ENCODE measurements around the gene TRIM66.

Gene TRIM66

DNA sequence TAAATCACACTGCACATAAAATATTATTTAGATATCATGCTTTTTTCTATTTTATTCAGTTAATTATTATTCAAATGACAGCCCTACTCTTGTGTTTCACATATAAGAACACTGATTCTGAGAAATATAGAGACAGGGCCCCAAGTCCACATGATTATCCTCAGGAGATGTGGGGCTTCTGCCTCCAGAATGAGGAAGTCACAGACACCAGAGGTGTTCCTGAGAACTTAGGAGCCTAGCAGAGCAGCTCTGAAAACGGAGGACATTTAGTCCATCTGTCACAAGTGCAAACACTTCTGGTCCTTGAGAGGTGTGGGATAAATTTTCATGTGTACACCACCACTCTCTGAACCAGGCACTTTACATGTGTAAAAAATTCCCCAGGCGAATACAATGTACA lies 26.2 kb downstream of the TRIM66 start:
- no peak for DNase-seq (ENCODE audit: low read depth in 4 of 4, low spot score in 1 of 4)

GRCh38 chr11:8654503-8654902 lies 28.0 kb downstream of the TRIM66 start:
- DNase-seq (ENCODE audit: low read depth in 4 of 4, low spot score in 1 of 4) = no peak

- no peak for DNase-seq (ENCODE audit: low read depth in 4 of 4, low spot score in 1 of 4)
Observed at GRCh38 chr11:8652140-8652539, 30.3 kb downstream of the TRIM66 start.

- no peak for DNase-seq (ENCODE audit: low read depth in 4 of 4, low spot score in 1 of 4)
Observed at GRCh38 chr11:8650401-8650990, 32.0 kb downstream of the TRIM66 start.

GRCh38 chr11:8649361-8649760 lies 33.1 kb downstream of the TRIM66 start:
- no peak for DNase-seq (ENCODE audit: low read depth in 4 of 4, low spot score in 1 of 4)

DNA sequence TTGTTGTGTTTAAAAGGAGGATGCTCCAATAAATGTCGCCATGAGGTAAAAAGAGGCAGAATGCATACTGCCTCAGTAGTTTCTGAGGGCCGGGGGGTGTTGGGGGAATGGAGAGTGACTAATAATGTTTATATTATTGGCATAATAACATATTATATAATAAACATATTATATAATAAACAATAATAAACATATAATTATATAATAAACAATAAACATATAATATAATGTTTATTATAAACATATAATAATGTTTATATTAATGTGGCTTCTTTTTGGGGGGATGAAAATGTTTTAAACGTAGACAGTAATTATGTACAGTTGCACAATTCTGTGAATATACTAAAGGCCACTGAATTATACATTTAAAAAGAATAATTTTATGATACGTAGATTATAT lies 35.6 kb downstream of the TRIM66 start:
- DNase-seq (ENCODE audit: low read depth in 4 of 4, low spot score in 1 of 4) = no peak

- no peak for DNase-seq (ENCODE audit: low read depth in 4 of 4, low spot score in 1 of 4)
Observed at GRCh38 chr11:8642196-8642841, 40.1 kb downstream of the TRIM66 start.

- no peak for DNase-seq (ENCODE audit: low read depth in 4 of 4, low spot score in 1 of 4)
Observed at GRCh38 chr11:8641332-8641731, 41.1 kb downstream of the TRIM66 start.

GRCh38 chr11:8640267-8640906 lies 42.1 kb downstream of the TRIM66 start:
- DNase-seq (ENCODE audit: low read depth in 4 of 4, low spot score in 1 of 4) = no peak

GRCh38 chr11:8639655-8640054 lies 42.8 kb downstream of the TRIM66 start:
- DNase-seq (ENCODE audit: low read depth in 4 of 4, low spot score in 1 of 4) = no peak

DNA sequence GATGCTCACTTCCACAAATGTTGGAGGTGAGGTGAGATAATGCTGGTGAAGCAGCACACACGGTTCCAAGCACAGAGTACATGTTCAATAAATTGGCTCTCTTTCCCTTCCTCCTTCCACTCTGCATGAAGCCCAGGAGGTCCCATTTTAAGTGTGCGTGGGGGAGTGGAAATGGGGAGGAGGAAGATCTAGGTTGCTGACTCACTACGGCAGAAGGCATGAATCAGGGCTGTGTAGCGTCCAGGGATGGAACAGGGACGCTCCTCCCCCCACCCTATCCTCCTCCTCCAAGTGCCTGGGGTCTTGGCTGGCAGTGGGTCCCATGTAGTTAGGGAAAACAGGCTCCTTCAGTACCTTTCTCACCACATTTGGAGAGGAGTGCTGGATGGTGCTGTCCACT lies 44.2 kb downstream of the TRIM66 start:
- DNase-seq (ENCODE audit: low read depth in 4 of 4, low spot score in 1 of 4) = no peak

DNA sequence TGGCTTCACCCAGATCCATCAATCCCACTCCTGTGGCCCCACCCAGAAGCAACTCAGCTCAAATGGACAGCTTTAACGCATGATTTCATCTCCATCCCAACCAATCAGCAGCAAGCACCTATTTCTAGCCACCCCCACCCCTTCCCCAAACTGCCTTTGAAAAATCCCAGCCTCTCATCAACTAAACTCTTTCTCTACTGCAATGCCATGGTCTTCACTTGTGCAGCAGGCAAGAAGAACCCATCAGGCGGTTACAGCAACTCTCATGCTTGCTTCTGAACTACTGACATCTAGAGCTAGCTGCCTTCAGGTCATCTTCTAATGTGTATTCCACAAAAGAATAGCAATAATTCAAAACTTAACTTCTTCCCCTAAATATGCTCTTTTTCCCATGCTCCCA lies 46.3 kb downstream of the TRIM66 start:
- no peak for DNase-seq (ENCODE audit: low read depth in 4 of 4, low spot score in 1 of 4)

GRCh38 chr11:8634498-8634897 lies 48.0 kb downstream of the TRIM66 start:
- DNase-seq (ENCODE audit: low read depth in 4 of 4, low spot score in 1 of 4) = no peak

DNA sequence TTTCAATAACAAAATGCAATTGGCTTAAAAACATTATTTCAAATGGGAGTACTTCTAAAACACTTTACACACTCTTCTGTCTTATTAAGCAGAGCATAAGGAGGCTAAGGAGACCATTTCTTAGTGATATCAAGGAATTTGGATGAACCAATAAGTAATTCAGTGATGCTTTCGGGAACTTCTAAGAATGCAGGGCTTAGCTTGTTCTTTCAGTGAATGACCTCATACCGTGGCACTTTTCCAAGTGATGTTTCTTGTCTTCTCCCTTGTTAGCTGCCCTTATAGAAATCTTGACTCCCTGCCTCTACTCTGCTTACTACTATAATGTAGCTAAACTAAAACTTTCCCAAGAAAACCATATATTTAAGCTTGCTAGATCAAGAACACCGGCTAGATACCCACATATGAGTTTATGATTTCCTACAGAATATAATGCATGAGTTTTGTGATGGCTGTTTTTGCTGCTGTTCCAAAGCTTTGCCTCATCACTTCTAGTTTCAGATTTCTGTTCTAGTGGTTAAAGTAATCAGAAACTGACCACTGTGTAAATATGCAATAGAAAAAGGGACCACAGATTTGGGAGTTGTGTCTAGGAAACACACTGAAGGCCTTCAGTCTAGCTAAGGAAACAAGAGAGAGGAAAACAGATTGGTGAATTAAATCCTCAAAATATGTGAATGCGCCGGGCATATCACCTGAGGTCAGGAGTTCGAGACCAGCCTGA lies 50.9 kb downstream of the TRIM66 start:
- no peak for DNase-seq (ENCODE audit: low read depth in 4 of 4, low spot score in 1 of 4)

DNA sequence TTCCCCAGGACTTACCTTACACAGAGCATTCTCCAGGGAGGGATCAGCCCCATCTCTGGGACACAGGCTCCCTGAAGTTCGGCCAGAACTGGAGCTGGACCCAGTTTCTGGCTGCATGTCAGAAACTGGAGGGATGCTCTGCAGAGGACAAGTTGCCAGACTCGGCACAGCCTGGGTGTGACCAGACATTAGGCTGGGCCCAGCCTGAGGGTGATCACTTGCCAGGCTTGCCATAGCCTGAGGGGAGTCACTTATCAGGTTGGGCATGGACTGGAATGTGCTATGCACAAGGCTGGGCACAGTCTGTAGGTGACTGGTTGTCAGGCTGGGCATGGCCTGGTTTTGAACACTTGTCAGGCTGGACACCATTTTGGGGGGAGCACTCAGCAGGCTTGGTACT lies 57.8 kb downstream of the TRIM66 start:
- no peak for DNase-seq (ENCODE audit: low read depth in 4 of 4, low spot score in 1 of 4)

- no peak for DNase-seq (ENCODE audit: low read depth in 4 of 4, low spot score in 1 of 4)
Observed at GRCh38 chr11:8621147-8621546, 61.3 kb downstream of the TRIM66 start.

DNA sequence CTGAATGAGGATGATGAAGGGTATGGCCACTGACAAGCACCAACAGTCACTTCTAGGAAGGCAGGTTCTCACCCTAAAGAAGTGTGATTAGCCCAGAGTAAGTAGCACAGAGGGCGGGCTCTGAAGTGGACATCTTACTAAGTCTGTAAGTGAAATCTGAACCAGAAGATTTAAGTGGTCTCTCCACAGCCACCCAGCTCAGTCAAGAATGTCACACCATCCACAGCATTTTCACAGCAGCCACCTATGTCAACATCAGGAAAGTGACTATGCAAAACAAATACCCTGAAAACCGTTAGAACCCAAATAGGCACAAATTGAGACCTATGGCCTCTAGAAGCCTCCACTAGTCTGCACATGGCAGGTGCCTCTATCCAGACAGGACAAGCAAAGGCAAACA lies 65.4 kb downstream of the TRIM66 start:
- DNase-seq (ENCODE audit: low read depth in 4 of 4, low spot score in 1 of 4) = no peak

DNA sequence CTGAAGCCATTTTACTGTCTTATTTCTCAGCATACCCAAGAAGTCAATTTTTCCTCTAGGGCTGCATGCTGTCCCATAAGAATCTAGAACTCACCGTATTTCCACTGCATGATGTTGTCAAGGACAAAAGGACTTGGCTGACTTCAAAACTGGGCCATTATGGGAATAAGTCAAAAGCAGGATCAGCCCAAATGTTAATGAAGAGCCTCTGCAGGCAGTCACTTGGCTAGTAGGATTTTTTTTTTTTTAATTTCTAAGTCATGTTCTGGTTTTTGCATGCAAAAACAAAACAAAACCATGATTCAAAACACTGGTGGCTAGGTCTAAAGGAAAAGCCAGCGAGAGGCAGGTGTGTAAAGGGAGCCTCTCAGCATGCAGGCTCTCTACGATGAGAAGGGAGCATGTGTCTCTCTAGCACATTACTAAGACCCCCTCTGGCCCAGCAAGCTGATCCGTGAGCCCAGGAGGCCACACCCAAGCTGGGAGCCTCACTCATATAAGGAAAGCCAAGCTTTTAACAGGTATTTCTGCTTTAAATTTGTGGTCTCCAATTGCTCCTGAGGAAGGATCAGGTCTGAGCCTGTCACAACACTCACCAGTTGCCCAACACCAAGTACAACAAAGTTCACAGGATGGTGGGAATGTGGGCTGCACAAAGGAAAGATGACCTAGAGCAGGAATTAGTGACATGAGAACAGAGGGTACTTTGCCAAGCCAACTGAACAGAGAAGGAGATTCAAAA lies 67.0 kb downstream of the TRIM66 start:
- no peak for DNase-seq (ENCODE audit: low read depth in 4 of 4, low spot score in 1 of 4)

DNA sequence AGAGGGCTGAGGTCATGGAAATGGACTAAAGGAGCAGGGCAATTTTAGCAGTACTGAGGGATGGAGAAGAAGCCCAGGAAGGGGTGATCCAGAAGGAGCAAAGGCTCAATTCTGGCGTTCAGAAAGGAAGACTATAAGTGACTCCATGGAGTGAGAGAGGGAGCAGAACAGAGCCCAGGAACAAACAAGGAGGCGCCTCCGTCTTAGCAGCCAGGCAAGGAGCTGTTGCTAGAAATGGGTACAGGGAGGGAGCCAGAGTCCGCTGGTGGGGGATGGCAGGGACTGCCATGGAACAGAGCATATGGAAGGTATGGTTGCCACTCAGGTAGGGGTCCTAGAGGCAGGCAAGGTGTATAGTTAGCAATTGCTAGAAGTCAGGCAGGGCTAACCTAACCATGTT lies 68.0 kb downstream of the TRIM66 start:
- DNase-seq (ENCODE audit: low read depth in 4 of 4, low spot score in 1 of 4) = no peak

DNA sequence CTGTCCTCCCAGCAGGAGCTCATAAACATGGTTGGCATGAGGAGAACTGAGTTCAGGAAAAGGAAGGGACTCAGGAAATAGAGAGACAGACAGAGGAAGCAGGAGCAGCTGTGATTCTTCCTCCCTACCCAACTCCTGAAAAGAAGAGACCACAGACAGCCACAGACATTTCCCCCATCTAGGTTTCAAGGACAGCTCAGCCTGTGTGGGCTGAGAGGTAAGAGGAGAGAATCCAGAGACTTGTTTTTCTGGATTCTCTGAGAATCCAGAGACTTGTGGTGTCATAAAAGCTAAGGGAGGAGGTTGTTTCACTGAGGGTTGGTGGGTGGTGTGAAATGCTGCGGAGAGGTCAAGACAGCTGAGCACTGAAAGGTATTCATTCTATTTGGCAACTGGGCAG lies 69.4 kb downstream of the TRIM66 start:
- no peak for DNase-seq (ENCODE audit: low read depth in 4 of 4, low spot score in 1 of 4)

DNA sequence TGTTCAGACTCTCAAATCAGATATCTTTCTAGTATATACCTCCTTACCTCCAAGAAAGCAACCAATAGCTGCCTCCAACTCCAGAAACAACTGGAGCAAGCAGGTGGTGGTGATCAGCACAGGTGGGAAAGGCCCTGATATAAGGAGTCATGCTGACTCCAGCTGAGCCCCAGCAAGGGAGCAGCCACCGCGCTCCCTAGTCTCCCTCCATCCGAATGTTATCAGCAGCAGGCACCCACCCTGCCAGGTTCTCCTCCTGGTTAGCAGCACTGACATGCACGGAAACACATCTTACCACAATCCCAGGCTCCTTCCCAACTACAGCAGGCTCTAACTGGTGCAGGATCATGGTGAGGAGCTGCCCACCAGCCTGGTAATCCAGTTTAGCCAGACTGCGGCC lies 69.9 kb downstream of the TRIM66 start:
- no peak for DNase-seq (ENCODE audit: low read depth in 4 of 4, low spot score in 1 of 4)

Measured in stimulated activated CD4-positive, alpha-beta T cell treated with anti-CD3 and anti-CD28 coated beads, Interleukin-1b, Interleukin-23, amount 100 ng/mL, for 24 hours (primary cell).